ENCODE measurements around the gene MACROD2. TPM values are rescaled to one million over a fixed set of nuclear protein-coding genes. Genes with fewer than 3 reads are reported as not detected.

The MACROD2 gene
- total RNA-seq, 1 donor from 2014 or later, result not detected

GRCh38 chr20:15699431-15700146, 1704.3 kb downstream of the MACROD2 start:
- Mint-ChIP-seq H3K27ac (no peak overlapping the region), H3K4me1 (ENCODE audit: low read depth) (no peaks in the 10 kb centered on the region), H3K36me3 (ENCODE audit: low read depth) (no peaks in the 10 kb centered on the region), H3K27me3 (ENCODE audit: insufficient read depth) (no peaks in the 10 kb centered on the region), H3K4me3 (no peak overlapping the region), H3K9me3 (peaks cover 9% of the 10 kb centered on the region)
- DNase-seq (ENCODE audit: low spot score), result no peak
- intact Hi-C loops (cut with micrococcal nuclease), result loop anchor here (10.0 kb wide), 1 partner anchor 1065 kb away; no protein-coding TSS in a partner anchor

GRCh38 chr20:15700147-15700765, 1704.9 kb downstream of the MACROD2 start:
- Mint-ChIP-seq H3K4me1 (ENCODE audit: low read depth) (no peaks in the 10 kb centered on the region), H3K27me3 (ENCODE audit: insufficient read depth) (no peaks in the 10 kb centered on the region), H3K4me3 (no peak overlapping the region), H3K27ac (no peak overlapping the region), H3K36me3 (ENCODE audit: low read depth) (no peaks in the 10 kb centered on the region), H3K9me3 (peaks cover 9% of the 10 kb centered on the region)
- intact Hi-C loops (cut with micrococcal nuclease), result loop anchor here (10.0 kb wide), 1 partner anchor 1065 kb away; no protein-coding TSS in a partner anchor
- DNase-seq (ENCODE audit: low spot score), result no peak

DNA sequence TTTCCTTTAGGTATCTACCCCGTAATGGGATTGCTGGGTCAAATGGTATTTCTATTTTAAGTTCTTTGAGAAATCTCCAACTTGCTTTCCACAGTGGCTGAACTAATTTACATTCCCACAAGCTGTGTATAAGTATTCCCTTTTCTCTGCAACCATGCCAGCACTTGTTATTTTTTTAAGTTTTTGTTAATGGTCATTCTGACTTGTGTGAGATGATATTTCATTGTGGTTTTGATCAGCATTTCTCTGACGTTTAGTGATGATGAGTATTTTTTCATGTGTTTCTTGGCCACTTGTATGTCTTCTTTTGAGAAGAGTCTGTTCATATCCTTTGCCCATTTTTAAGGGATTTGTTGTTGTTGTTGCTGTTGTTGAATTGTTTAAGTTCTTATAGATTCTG, 1706.8 kb downstream of the MACROD2 start:
- Mint-ChIP-seq H3K27ac (no peak overlapping the region), H3K27me3 (ENCODE audit: insufficient read depth) (no peaks in the 10 kb centered on the region), H3K36me3 (ENCODE audit: low read depth) (no peaks in the 10 kb centered on the region), H3K4me1 (ENCODE audit: low read depth) (no peaks in the 10 kb centered on the region), H3K9me3 (peaks cover 3% of the 10 kb centered on the region), H3K4me3 (no peak overlapping the region)
- intact Hi-C loops (cut with micrococcal nuclease), result loop anchor here (10.0 kb wide), 1 partner anchor 1063 kb away; no protein-coding TSS in a partner anchor
- DNase-seq (ENCODE audit: low spot score), result no peak

- intact Hi-C loops (cut with micrococcal nuclease), result loop anchor here (10.0 kb wide), 1 partner anchor 1061 kb away; no protein-coding TSS in a partner anchor
- DNase-seq (ENCODE audit: low spot score), result no peak
- H3K27me3 Mint-ChIP-seq (ENCODE audit: insufficient read depth), result no peaks in the 10 kb centered on the region
- no peak overlapping the region for H3K4me3 Mint-ChIP-seq
- H3K9me3 Mint-ChIP-seq, result peaks cover 3% of the 10 kb centered on the region
- H3K4me1 Mint-ChIP-seq (ENCODE audit: low read depth), result no peaks in the 10 kb centered on the region
- no peaks in the 10 kb centered on the region for H3K36me3 Mint-ChIP-seq (ENCODE audit: low read depth)
- H3K27ac Mint-ChIP-seq, result no peak overlapping the region
Measured at GRCh38 chr20:15703171-15703911, 1708.0 kb downstream of the MACROD2 start.

GRCh38 chr20:15705975-15706374, 1710.7 kb downstream of the MACROD2 start:
- H3K4me1 Mint-ChIP-seq (ENCODE audit: low read depth), result no peaks in the 10 kb centered on the region
- H3K9me3 Mint-ChIP-seq, result no peaks in the 10 kb centered on the region
- intact Hi-C loops (cut with micrococcal nuclease), result loop anchor here (10.0 kb wide), 1 partner anchor 1059 kb away; no protein-coding TSS in a partner anchor
- DNase-seq (ENCODE audit: low spot score), result no peak
- no peak overlapping the region for H3K27ac Mint-ChIP-seq
- H3K4me3 Mint-ChIP-seq, result no peak overlapping the region
- no peaks in the 10 kb centered on the region for H3K36me3 Mint-ChIP-seq (ENCODE audit: low read depth)
- no peaks in the 10 kb centered on the region for H3K27me3 Mint-ChIP-seq (ENCODE audit: insufficient read depth)

- Mint-ChIP-seq H3K27ac (no peak overlapping the region), H3K9me3 (no peaks in the 10 kb centered on the region), H3K4me1 (ENCODE audit: low read depth) (no peaks in the 10 kb centered on the region), H3K36me3 (ENCODE audit: low read depth) (no peaks in the 10 kb centered on the region), H3K27me3 (ENCODE audit: insufficient read depth) (no peaks in the 10 kb centered on the region), H3K4me3 (no peak overlapping the region)
- intact Hi-C loops (cut with micrococcal nuclease), result loop anchor here (10.0 kb wide), 1 partner anchor 1058 kb away; no protein-coding TSS in a partner anchor
- no peak for DNase-seq (ENCODE audit: low spot score)
Measured at GRCh38 chr20:15706719-15707118, 1711.4 kb downstream of the MACROD2 start.

DNA sequence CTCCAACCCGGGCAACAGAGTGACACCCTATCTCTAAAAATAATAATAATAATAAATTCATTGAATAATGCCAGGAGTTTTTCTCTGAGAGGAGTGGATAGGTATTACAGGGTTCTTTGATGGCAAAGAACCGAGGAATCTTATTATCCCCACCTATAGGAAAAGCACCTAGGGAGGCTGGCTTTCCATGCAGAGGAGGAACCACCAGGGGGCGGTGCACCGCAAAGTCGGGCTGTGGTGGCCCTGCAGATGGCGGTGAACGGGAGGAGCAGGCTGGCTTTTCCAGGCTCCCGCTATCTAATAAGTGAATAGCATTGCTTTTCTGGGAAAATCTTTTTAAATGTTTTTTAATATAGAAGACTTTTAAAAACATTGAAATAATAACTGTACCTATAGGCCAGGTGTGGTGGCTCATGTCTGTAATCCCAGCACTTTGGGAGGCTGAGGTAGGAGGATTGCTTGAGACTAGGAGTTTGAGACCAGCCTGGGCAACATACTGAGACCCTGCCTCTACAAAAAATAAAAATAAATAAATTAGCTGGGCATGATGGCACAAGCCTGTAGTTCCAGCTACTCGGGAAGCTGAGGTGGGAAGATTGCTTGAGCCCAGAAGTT, 1713.8 kb downstream of the MACROD2 start:
- no peak overlapping the region for H3K4me3 Mint-ChIP-seq
- DNase-seq (ENCODE audit: low spot score), result no peak
- H3K27ac Mint-ChIP-seq, result no peak overlapping the region
- intact Hi-C loops (cut with micrococcal nuclease), result loop anchor here (10.0 kb wide), 1 partner anchor 1056 kb away; no protein-coding TSS in a partner anchor
- no peaks in the 10 kb centered on the region for H3K9me3 Mint-ChIP-seq
- H3K4me1 Mint-ChIP-seq (ENCODE audit: low read depth), result no peaks in the 10 kb centered on the region
- H3K27me3 Mint-ChIP-seq (ENCODE audit: insufficient read depth), result no peaks in the 10 kb centered on the region
- no peaks in the 10 kb centered on the region for H3K36me3 Mint-ChIP-seq (ENCODE audit: low read depth)

DNA sequence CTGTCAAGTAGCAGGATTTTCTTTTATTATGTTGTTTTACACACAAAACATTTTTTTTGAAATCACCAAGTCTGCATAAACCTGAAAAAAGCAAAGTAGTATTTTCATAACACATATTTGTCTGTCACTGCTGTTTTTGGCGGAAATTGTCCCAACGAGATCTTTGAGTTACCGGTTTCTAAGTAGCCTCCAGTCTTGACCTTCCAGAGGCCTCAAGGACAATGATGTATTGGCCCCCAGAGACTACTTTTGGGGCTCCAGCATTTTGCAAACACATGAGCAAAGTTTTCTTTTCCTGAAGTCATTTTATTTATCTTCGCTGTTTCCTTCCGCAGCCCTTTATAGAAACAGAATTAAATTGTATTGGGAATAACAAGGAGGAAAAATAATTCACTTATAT, 1715.3 kb downstream of the MACROD2 start:
- H3K4me3 Mint-ChIP-seq, result no peak overlapping the region
- H3K9me3 Mint-ChIP-seq, result no peaks in the 10 kb centered on the region
- DNase-seq (ENCODE audit: low spot score), result no peak
- no peak overlapping the region for H3K27ac Mint-ChIP-seq
- intact Hi-C loops (cut with micrococcal nuclease), result no loop called here
- no peaks in the 10 kb centered on the region for H3K36me3 Mint-ChIP-seq (ENCODE audit: low read depth)
- H3K4me1 Mint-ChIP-seq (ENCODE audit: low read depth), result no peaks in the 10 kb centered on the region
- no peaks in the 10 kb centered on the region for H3K27me3 Mint-ChIP-seq (ENCODE audit: insufficient read depth)

GRCh38 chr20:15711177-15711576, 1715.9 kb downstream of the MACROD2 start:
- Mint-ChIP-seq H3K4me3 (no peak overlapping the region), H3K4me1 (ENCODE audit: low read depth) (no peaks in the 10 kb centered on the region), H3K36me3 (ENCODE audit: low read depth) (no peaks in the 10 kb centered on the region), H3K27ac (no peak overlapping the region), H3K27me3 (ENCODE audit: insufficient read depth) (no peaks in the 10 kb centered on the region), H3K9me3 (no peaks in the 10 kb centered on the region)
- DNase-seq (ENCODE audit: low spot score), result no peak
- intact Hi-C loops (cut with micrococcal nuclease), result no loop called here

DNA sequence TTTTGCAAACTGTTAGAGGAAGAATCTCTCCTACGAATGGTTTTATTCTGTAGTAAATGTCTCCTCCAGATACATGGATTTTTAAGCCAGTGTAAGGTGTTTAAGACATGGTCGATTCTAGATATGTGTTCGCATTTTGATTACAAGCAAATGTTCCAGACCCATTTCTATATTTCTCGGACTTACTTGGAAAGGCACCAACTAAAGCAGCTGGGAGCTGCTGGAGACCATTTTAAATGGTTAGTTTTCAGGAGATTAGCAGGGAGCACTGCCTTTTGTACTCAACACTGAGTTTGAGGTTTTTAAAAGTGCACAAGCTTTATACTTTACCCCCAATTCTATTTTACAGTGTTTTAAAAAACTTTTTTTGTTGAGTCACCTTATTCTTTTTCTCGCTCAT, 1720.9 kb downstream of the MACROD2 start:
- Mint-ChIP-seq H3K9me3 (no peaks in the 10 kb centered on the region), H3K27ac (no peak overlapping the region), H3K4me1 (ENCODE audit: low read depth) (no peaks in the 10 kb centered on the region), H3K27me3 (ENCODE audit: insufficient read depth) (no peaks in the 10 kb centered on the region), H3K4me3 (no peak overlapping the region), H3K36me3 (ENCODE audit: low read depth) (no peaks in the 10 kb centered on the region)
- DNase-seq (ENCODE audit: low spot score), result no peak
- intact Hi-C loops (cut with micrococcal nuclease), result no loop called here

DNA sequence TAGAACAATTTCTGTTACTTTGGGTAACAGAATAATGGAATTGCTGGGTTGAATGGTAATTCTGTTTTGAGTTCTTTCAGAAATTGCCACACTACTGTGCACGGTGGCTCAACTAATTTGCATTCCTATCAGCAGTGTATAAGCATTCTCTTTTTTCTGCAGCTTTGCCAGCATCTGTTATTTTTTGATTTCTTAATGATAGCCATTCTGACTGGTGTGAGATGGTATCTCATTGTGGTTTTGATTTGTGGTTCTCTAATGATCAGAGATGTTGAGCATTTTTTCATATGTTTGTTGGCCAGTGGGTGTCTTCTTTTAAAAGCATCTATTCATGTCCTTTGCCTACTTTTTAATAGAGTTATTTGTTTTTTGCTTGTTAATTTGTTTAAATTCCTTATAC, 1731.1 kb downstream of the MACROD2 start:
- intact Hi-C loops (cut with micrococcal nuclease), result no loop called here
- H3K4me3 Mint-ChIP-seq, result no peak overlapping the region
- H3K4me1 Mint-ChIP-seq (ENCODE audit: low read depth), result no peaks in the 10 kb centered on the region
- no peaks in the 10 kb centered on the region for H3K27me3 Mint-ChIP-seq (ENCODE audit: insufficient read depth)
- H3K9me3 Mint-ChIP-seq, result peaks cover 8% of the 10 kb centered on the region
- DNase-seq (ENCODE audit: low spot score), result no peak
- no peak overlapping the region for H3K27ac Mint-ChIP-seq
- H3K36me3 Mint-ChIP-seq (ENCODE audit: low read depth), result no peaks in the 10 kb centered on the region

- Mint-ChIP-seq H3K27me3 (ENCODE audit: insufficient read depth) (no peaks in the 10 kb centered on the region), H3K36me3 (ENCODE audit: low read depth) (no peaks in the 10 kb centered on the region), H3K4me1 (ENCODE audit: low read depth) (no peaks in the 10 kb centered on the region), H3K27ac (no peak overlapping the region), H3K4me3 (no peak overlapping the region), H3K9me3 (no peaks in the 10 kb centered on the region)
- intact Hi-C loops (cut with micrococcal nuclease), result no loop called here
- DNase-seq (ENCODE audit: low spot score), result no peak
Measured at GRCh38 chr20:15734052-15734451, 1738.7 kb downstream of the MACROD2 start.
